K562 (cell line): ENCODE measurements around the gene LAMB3. TPM values are rescaled to one million over a fixed set of nuclear protein-coding genes. Genes with fewer than 3 reads are reported as not detected.

ENCODE experiments used
- ATAC-seq: fragments of 200-7000 bp; cut with Tn5 transposase; 3 replicates; pipeline ENCODE4 v1.9.1; 2020; ENCODE audit warnings: moderate library complexity
- BruUV-seq: library from RNA; stranded (reverse); fragments of 400-500 nt; replicated peaks from 2 replicates; lab custom pipeline; 2021; lab: Mats Ljungman, UMichigan
- CTCF ChIA-PET: fragments of 300-600 bp; formaldehyde crosslinking; extraction: SDS; loops from one replicate; lab custom pipeline; 2021; ENCODE audit warnings: low intra/inter-chr PET ratio; lab: Yijun Ruan, JAX
- POLR2A ChIA-PET: fragments of 300-600, 350-650 bp; sonication (Branson Sonifier 250); formaldehyde crosslinking; extraction: SDS; loops from one replicate; lab custom pipeline; 2021; ENCODE audit warnings: antibody characterized with exemption, inconsistent platforms; lab: Yijun Ruan, JAX
- DNase-seq, 4 experiments: peaks; one replicate each; pipeline versions ENCODE4 v3.0.0 to v3.0.0-alpha.2; 2011 to 2018; ENCODE audit warnings: low spot score in 3 of 4, mixed read lengths in 3 of 4; ENCODE audit errors: extremely low read depth in 1 of 4
- FAIRE-seq: peaks from 2 replicates; lab custom pipeline; 2011; peaks lifted over from hg19 to GRCh38; lab: Jason Lieb, UNC
- H2AFZ ChIP-seq: 2 replicates; pipeline ENCODE4 v1.6.0; 2011; ENCODE audit warnings: low read depth, low read length, control low read depth, inconsistent platforms
- H3K27ac ChIP-seq: fragments of 200-600 bp; 3 replicates; pipeline ENCODE4 v1.8.0; 2011; ENCODE audit warnings: low read depth, mild to moderate bottlenecking, control low read depth, inconsistent platforms, low read length, moderate library complexity, mixed read lengths; ENCODE audit errors: extremely low read depth
- H3K27me3 ChIP-seq, 2 experiments: fragments of 300-600 bp in 1 of 2; 2 replicates in 1 of 2; 3 replicates in 1 of 2; pipeline versions ENCODE4 v1.6.0 to v1.8.0; 2011; ENCODE audit warnings: inconsistent platforms in 2 of 2, low read length in 2 of 2, mild to moderate bottlenecking in 1 of 2, mixed read lengths in 1 of 2, moderate library complexity in 1 of 2; ENCODE audit not compliant: control insufficient read depth in 2 of 2, insufficient read depth in 2 of 2
- H3K36me3 ChIP-seq: fragments of 300-600 bp; 3 replicates; pipeline ENCODE4 v1.8.0; 2011; ENCODE audit warnings: mild to moderate bottlenecking, low read length, inconsistent platforms; ENCODE audit not compliant: control insufficient read depth, insufficient read depth
- H3K4me1 ChIP-seq, 2 experiments: fragments of 200-600 bp in 1 of 2; replicated peaks in 1 of 2; 2 replicates in 1 of 2; 3 replicates in 1 of 2; pipeline versions ENCODE4 v1.5.1 to v1.8.0; 2011; ENCODE audit warnings: inconsistent platforms in 2 of 2, low read length in 2 of 2, mild to moderate bottlenecking in 1 of 2, mixed read lengths in 1 of 2, moderate library complexity in 1 of 2; ENCODE audit not compliant: control insufficient read depth in 2 of 2, insufficient read depth in 2 of 2
- H3K4me2 ChIP-seq: 2 replicates; pipeline ENCODE4 v1.6.1; 2011; ENCODE audit warnings: low read length, control low read depth, inconsistent platforms, mixed read lengths; ENCODE audit not compliant: insufficient read depth
- H3K4me3 ChIP-seq: fragments of 200-600 bp; sonication (generic), shearing (Covaris generic); 2 replicates; pipeline ENCODE4 v1.5.1; 2016; ENCODE audit warnings: control low read depth, inconsistent platforms
- H3K79me2 ChIP-seq: fragments of 200-600 bp; 3 replicates; pipeline ENCODE4 v1.8.0; 2011; ENCODE audit warnings: low read length, inconsistent platforms; ENCODE audit not compliant: control insufficient read depth, insufficient read depth
- H3K9ac ChIP-seq, 2 experiments: 2 replicates each; pipeline versions ENCODE4 v1.6.0 to v1.6.1; 2011; ENCODE audit warnings: low read depth in 2 of 2, low read length in 2 of 2, control low read depth in 1 of 2, inconsistent platforms in 1 of 2, mild to moderate bottlenecking in 1 of 2, mixed read lengths in 1 of 2; ENCODE audit not compliant: insufficient read depth in 1 of 2
- H3K9me1 ChIP-seq: one replicate; pipeline ENCODE4 v1.6.0; 2011; ENCODE audit warnings: inconsistent platforms, mild to moderate bottlenecking, low read length, moderate library complexity; ENCODE audit not compliant: control insufficient read depth, insufficient read depth
- H3K9me3 ChIP-seq: replicated peaks from 2 replicates; pipeline ENCODE4 v1.5.1; 2011; ENCODE audit warnings: low read depth, low read length, inconsistent platforms; ENCODE audit not compliant: control insufficient read depth, insufficient read depth
- H4K20me1 ChIP-seq: replicated peaks from 2 replicates; pipeline ENCODE4 v1.6.1; 2011; ENCODE audit warnings: low read length, inconsistent platforms, mixed read lengths; ENCODE audit not compliant: control insufficient read depth, insufficient read depth
- BRF1 ChIP-seq: IDR thresholded peaks from 3 replicates; pipeline ENCODE4 v1.6.1; 2011; ENCODE audit warnings: borderline replicate concordance, mild to moderate bottlenecking; ENCODE audit not compliant: insufficient read length; ENCODE audit errors: extremely low read depth
- CHD4 ChIP-seq: fragments of 200-600 bp; sonication (generic); IDR thresholded peaks from 3 replicates; pipeline ENCODE4 v1.6.1; 2012; ENCODE audit warnings: low read depth, mild to moderate bottlenecking, mixed read lengths, low read length, inconsistent platforms; ENCODE audit not compliant: insufficient read depth, insufficient replicate concordance, poor library complexity, severe bottlenecking
- PURB ChIP-seq: sonication (generic); formaldehyde crosslinking; IDR thresholded peaks from 2 replicates; pipeline ENCODE4 v1.9.0; 2021; ENCODE audit warnings: low read depth, mild to moderate bottlenecking, missing genetic modification reagents
- RREB1 ChIP-seq: fragments of 250-450 bp; sonication (Bioruptor Pico); IDR thresholded peaks from 2 replicates; pipeline ENCODE4 v1.4.0; 2020
- ZBTB7A ChIP-seq: IDR thresholded peaks from 2 replicates; pipeline ENCODE4 v1.6.1; 2011; ENCODE audit warnings: low read depth, mild to moderate bottlenecking, low read length, moderate library complexity, borderline replicate concordance; ENCODE audit not compliant: control insufficient read depth
- WGBS: fragments of 100-300 bp; shearing (Covaris generic); methylation state at CpG from one replicate; pipeline ENCODE4 v1.1.6; 2016; ENCODE audit warnings: low coverage, mixed read lengths; ENCODE audit not compliant: insufficient coverage; ENCODE audit errors: missing lambda C conversion rate; 5-methylcytosine and 5-hydroxymethylcytosine counted together
- in situ Hi-C: fragments of 300-500 bp; cut with MboI; formaldehyde crosslinking; loops from 4 replicates; pipeline ENCODE4 v1.15.0; 2018; ENCODE audit warnings: inconsistent platforms, mixed read lengths
- intact Hi-C: fragments of 100-400 bp; cut with micrococcal nuclease; formaldehyde crosslinking; loops from 2 replicates; pipeline ENCODE4 v1.14.2; 2022
- polyA plus RNA-seq, 8 experiments: library from polyadenylated mRNA; depleted of rRNA in 4 of 8; stranded (reverse) in 5 of 8; unstranded in 3 of 8; fragments of >200 nt; fragmentation: Nextera tagmentation in 2 of 8; fragmentation: Illumina TruSeq in 1 of 8; extraction: Ambion mirVana in 2 of 8; extraction: Trizol in 1 of 8; gene quantifications; 2 replicates each; pipeline versions ENCODE4 v1.2.1 to v1.2.3, GENCODE V29; 2011 to 2014; ENCODE audit warnings: inconsistent platforms in 1 of 8, missing spikeins in 1 of 8
- total RNA-seq, 7 experiments: library from RNA; depleted of rRNA in 6 of 7; stranded (reverse); fragments of >200 nt in 6 of 7; fragmentation: Illumina TruSeq in 2 of 7; extraction: Trizol in 2 of 7; gene quantifications; 2 replicates each; pipeline versions ENCODE4 v1.2.1 to v1.2.3, GENCODE V29; 2011 to 2021; ENCODE audit warnings: low replicate concordance in 1 of 7

Gene LAMB3
- total and polyA plus RNA-seq, 9 of the 15 experiments (the other 6 are each of a cell fraction or from before 2014, with no cell fraction given), result 0.08 to 1.3 (median 0.91) TPM

DNA sequence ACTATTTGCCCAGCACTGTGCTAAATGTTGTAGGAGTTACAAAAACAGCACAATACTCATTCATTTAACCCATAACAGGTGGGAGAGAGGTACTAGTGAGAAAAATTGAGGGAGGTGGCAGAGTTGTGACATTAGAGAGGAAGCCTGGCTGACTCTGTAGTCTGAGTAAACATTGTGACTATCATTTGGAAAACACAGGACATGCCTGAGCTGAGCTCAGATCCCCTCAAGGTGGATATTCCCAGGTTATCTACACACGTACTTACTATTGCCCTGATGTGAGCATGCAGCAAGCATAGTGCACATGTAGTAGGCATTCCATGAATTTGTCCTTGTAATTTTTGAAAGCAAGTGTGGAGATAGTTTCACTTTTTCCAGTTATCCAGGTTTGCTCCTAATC lies 57.8 kb downstream of the LAMB3 start:
- no peak for TF ChIP-seq CHD4
- no peak for TF ChIP-seq BRF1
- no peak for TF ChIP-seq RREB1 (CRISPR knock-in tag)
- no peak for TF ChIP-seq ZBTB7A
- TF ChIP-seq PURB (CRISPR knock-in tag), result no peak
- FAIRE-seq (no peak), DNase-seq (no peak), ATAC-seq (no peak)
- CTCF ChIA-PET, result no interaction called here
- no peak overlapping the region for H3K27ac ChIP-seq
- H3K4me2 ChIP-seq, result no peak overlapping the region
- H3K9me3 ChIP-seq, result no peaks in the 10 kb centered on the region
- no peak overlapping the region for H3K9ac ChIP-seq
- WGBS, result 0% methylated on average over 1 of the region's 1 CpG
- intact Hi-C loops (no loop called here), in situ Hi-C loops (loop anchor here (25.0 kb wide), 1 partner anchor 393 kb away; no protein-coding TSS in a partner anchor)
- POLR2A ChIA-PET, result no interaction called here
- H4K20me1 ChIP-seq, result no peaks in the 10 kb centered on the region
- no peak overlapping the region for H3K4me3 ChIP-seq
- no peak overlapping the region for H2AFZ ChIP-seq
- BruUV-seq, result no TSS peak
- H3K79me2 ChIP-seq, result no peaks in the 10 kb centered on the region
- H3K36me3 ChIP-seq, result no peaks in the 10 kb centered on the region
- no peaks in the 10 kb centered on the region for H3K4me1 ChIP-seq
- peaks cover 6 to 31% of the 10 kb centered on the region in 2 experiments; a peak in 3 of 5 replicates for H3K27me3 ChIP-seq
- no peaks in the 10 kb centered on the region for H3K9me1 ChIP-seq
